Uterus (tissue), 2 donors: ENCODE data around the gene C16orf95.

ENCODE experiments used
- POLR2A ChIP-seq, 2 donors: fragments of 450-650 bp; IDR thresholded peaks; one replicate each; pipeline ENCODE4 v1.6.1; 2016; ENCODE audit warnings: antibody characterized with exemption in 2 of 2, mild to moderate bottlenecking in 1 of 2, moderate library complexity in 1 of 2
- TF ChIP-seq, protein P1 (sequence below), 4 experiments: fragments of 200-600 bp in 2 of 4; fragments of 450-650 bp in 2 of 4; sonication (generic) in 2 of 4; IDR thresholded peaks; one replicate each; pipeline ENCODE4 v1.5.1; 2016 to 2019; ENCODE audit warnings: antibody characterized with exemption in 4 of 4, mild to moderate bottlenecking in 2 of 4, moderate library complexity in 1 of 4

DNA sequence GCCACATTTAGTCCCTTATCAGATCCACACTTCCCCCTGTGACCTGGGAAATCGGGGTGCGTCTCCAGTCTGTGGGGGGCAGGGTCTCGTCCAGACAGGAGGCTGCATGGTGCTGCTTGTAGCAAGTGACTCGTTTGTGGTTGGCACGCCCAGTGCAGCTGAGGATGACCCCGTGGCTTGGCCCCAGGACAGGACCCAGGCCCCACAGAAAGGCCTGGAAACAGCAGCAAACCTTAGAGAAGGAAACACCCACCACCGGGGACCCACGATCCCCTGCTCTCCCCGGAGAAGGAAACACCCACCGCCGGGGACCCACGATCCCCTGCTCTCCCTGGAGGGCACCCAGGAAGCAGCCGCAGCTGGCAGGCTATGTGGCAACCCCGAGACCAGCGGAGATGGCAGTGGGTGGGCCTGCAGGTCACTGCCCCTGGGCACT lies 8.2 kb upstream of the C16orf95 start:
- TF ChIP-seq, protein P1, sequence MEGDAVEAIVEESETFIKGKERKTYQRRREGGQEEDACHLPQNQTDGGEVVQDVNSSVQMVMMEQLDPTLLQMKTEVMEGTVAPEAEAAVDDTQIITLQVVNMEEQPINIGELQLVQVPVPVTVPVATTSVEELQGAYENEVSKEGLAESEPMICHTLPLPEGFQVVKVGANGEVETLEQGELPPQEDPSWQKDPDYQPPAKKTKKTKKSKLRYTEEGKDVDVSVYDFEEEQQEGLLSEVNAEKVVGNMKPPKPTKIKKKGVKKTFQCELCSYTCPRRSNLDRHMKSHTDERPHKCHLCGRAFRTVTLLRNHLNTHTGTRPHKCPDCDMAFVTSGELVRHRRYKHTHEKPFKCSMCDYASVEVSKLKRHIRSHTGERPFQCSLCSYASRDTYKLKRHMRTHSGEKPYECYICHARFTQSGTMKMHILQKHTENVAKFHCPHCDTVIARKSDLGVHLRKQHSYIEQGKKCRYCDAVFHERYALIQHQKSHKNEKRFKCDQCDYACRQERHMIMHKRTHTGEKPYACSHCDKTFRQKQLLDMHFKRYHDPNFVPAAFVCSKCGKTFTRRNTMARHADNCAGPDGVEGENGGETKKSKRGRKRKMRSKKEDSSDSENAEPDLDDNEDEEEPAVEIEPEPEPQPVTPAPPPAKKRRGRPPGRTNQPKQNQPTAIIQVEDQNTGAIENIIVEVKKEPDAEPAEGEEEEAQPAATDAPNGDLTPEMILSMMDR (IDR thresholded peaks at IDR 0.05), result no peak
- TF ChIP-seq POLR2A (IDR thresholded peaks at IDR 0.05), result no peak
